AG09309 (cell line): ENCODE measurements around the gene ADAM30.

Experiments
- DNase-seq: peaks from one replicate; pipeline ENCODE4 v3.0.0-alpha.2; 2010; ENCODE audit warnings: low read depth
- H3K4me3 ChIP-seq: 2 replicates; pipeline ENCODE4 v1.5.1; 2011; ENCODE audit warnings: mild to moderate bottlenecking, low read depth, low read length, moderate library complexity; ENCODE audit not compliant: control insufficient read depth
- TF ChIP-seq, protein P1 (sequence below): IDR thresholded peaks from 2 replicates; pipeline ENCODE4 v1.5.1; 2011; ENCODE audit warnings: mild to moderate bottlenecking, low read depth, low read length, inconsistent platforms; ENCODE audit not compliant: insufficient read depth, control insufficient read depth; ENCODE audit errors: missing control alignments

Gene ADAM30

GRCh38 chr1:119918301-119918700 lies 22.0 kb upstream of the ADAM30 start:
- TF ChIP-seq, protein P1, sequence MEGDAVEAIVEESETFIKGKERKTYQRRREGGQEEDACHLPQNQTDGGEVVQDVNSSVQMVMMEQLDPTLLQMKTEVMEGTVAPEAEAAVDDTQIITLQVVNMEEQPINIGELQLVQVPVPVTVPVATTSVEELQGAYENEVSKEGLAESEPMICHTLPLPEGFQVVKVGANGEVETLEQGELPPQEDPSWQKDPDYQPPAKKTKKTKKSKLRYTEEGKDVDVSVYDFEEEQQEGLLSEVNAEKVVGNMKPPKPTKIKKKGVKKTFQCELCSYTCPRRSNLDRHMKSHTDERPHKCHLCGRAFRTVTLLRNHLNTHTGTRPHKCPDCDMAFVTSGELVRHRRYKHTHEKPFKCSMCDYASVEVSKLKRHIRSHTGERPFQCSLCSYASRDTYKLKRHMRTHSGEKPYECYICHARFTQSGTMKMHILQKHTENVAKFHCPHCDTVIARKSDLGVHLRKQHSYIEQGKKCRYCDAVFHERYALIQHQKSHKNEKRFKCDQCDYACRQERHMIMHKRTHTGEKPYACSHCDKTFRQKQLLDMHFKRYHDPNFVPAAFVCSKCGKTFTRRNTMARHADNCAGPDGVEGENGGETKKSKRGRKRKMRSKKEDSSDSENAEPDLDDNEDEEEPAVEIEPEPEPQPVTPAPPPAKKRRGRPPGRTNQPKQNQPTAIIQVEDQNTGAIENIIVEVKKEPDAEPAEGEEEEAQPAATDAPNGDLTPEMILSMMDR = no peak
- no peak for DNase-seq
- no peak overlapping the region for H3K4me3 ChIP-seq

DNA sequence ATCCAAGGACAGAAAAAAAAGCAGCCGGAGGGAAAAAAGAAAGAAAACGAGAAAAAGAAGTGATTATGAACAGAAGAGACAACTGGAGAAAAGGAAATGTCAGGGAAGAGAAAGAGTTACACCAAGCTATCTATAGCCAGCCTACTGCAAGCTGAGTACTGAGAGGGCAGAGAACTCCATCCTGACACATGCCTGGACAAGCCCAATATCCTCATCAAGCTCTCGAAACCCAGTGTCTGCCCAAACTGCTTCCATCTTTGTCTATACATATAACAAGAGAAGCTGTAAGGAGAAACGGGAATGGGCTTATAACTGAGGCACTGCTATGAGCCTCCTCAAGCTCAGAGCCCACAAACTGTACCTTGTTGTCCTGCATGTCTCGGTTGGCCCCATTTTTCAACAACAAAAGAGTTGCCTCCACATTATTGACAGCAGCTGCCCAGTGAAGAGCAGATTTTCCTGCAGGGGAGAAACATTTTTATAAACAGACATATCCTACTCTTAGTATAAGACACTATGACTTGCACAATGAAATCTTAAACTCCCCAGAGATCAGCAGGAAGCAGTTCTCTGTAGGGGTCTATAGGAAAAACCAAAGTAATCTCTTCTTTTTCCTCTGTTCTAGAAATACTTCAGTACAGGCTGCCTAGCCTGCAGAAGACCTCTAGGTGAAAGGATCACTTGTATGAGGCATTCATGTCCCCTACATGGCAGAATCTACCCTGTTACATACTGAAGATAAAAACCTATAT lies 21.2 kb upstream of the ADAM30 start:
- TF ChIP-seq, protein P1 = no peak
- no peak overlapping the region for H3K4me3 ChIP-seq
- no peak for DNase-seq

- DNase-seq = no peak
- H3K4me3 ChIP-seq = no peak overlapping the region
- TF ChIP-seq, protein P1 = no peak
These were observed 19.2 kb upstream of the ADAM30 start for GRCh38 chr1:119915517-119915916.

GRCh38 chr1:119914071-119914470 lies 17.8 kb upstream of the ADAM30 start:
- H3K4me3 ChIP-seq = no peak overlapping the region
- TF ChIP-seq, protein P1 = no peak
- DNase-seq = no peak

DNA sequence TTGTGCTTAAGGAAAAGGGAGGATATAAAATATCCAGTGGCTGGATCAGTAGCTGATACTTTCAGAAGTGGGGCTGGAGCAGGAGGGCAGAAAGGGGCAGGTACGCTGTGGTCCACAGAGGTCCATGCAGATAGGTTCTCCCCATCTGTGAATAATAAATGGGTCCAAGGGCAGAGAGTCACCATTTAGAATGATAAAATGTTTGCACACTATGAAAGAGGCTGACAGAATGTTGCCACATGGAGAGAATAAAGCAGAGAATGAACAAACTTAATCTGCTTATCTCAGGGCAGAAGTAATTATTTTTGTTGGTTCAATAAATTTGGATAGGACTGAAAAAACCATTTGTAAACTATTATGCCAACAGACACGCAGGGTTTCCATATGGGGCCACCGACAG lies 16.6 kb upstream of the ADAM30 start:
- no peak for DNase-seq
- TF ChIP-seq, protein P1 = no peak
- no peak overlapping the region for H3K4me3 ChIP-seq

GRCh38 chr1:119911775-119912174 lies 15.5 kb upstream of the ADAM30 start:
- H3K4me3 ChIP-seq = no peak overlapping the region
- TF ChIP-seq, protein P1 = no peak
- no peak for DNase-seq
